IPS DF 4.7 (cell line): ENCODE results near the gene OSBPL9.
A peak's percentile ranks its signal among the peaks of the same experiment; 100 is the strongest.
"Not testable (repeated sequence)": the region's sequence is repeated elsewhere in the genome, so short reads cannot be mapped to it uniquely, and the experiment has no call there.

Source experiments
- DNase-seq: peaks from one replicate; pipeline ENCODE4 v3.0.0-alpha.2; 2013; ENCODE audit warnings: low spot score; ENCODE audit errors: extremely low read depth

The OSBPL9 gene

GRCh38 chr1:51705035-51705434 is 88.1 kb downstream of the OSBPL9 start:
- no peak for DNase-seq

- no peak for DNase-seq
Measured at GRCh38 chr1:51708911-51709760, 92.2 kb downstream of the OSBPL9 start.

- no peak for DNase-seq
Measured at GRCh38 chr1:51709951-51710350, 93.1 kb downstream of the OSBPL9 start.

GRCh38 chr1:51712590-51712989 is 95.7 kb downstream of the OSBPL9 start:
- DNase-seq: no peak

GRCh38 chr1:51714374-51715019 is 97.6 kb downstream of the OSBPL9 start:
- DNase-seq: no peak

- no peak for DNase-seq
Measured at GRCh38 chr1:51715369-51715768, 98.5 kb downstream of the OSBPL9 start.

- no peak for DNase-seq
Measured at GRCh38 chr1:51716746-51717145, 99.9 kb downstream of the OSBPL9 start.

- DNase-seq: no peak
Measured at GRCh38 chr1:51717842-51718241, 101.0 kb downstream of the OSBPL9 start.

- no peak for DNase-seq
Measured at GRCh38 chr1:51719146-51719545, 102.3 kb downstream of the OSBPL9 start.

- no peak for DNase-seq
Measured at GRCh38 chr1:51724797-51725196, 107.9 kb downstream of the OSBPL9 start.

GRCh38 chr1:51726051-51726450 is 109.2 kb downstream of the OSBPL9 start:
- DNase-seq: no peak

GRCh38 chr1:51726544-51727225 is 109.8 kb downstream of the OSBPL9 start:
- no peak for DNase-seq

- no peak for DNase-seq
Measured at GRCh38 chr1:51727366-51727765, 110.5 kb downstream of the OSBPL9 start.

- no peak for DNase-seq
Measured at GRCh38 chr1:51728611-51729155, 111.8 kb downstream of the OSBPL9 start.

GRCh38 chr1:51729156-51729823 is 112.4 kb downstream of the OSBPL9 start:
- DNase-seq: peak; percentile 56

- DNase-seq: no peak
Measured at GRCh38 chr1:51729824-51730301, 113.0 kb downstream of the OSBPL9 start.

GRCh38 chr1:51731998-51732397 is 115.1 kb downstream of the OSBPL9 start:
- DNase-seq: no peak

GRCh38 chr1:51732701-51733425 is 116.0 kb downstream of the OSBPL9 start:
- no peak for DNase-seq

GRCh38 chr1:51733426-51733774 is 116.5 kb downstream of the OSBPL9 start:
- DNase-seq: not testable (repeated sequence)

GRCh38 chr1:51733793-51734522 is 117.1 kb downstream of the OSBPL9 start:
- no peak for DNase-seq
